ENCODE measurements around the gene IGSF1.

The IGSF1 gene

GRCh38 chrX:131288738-131289511, at the start of gene IGSF1:
TSS of gene IGSF1 (minus strand) at chrX:131289306. CDS start at chrX:131286674, 2,632 bp downstream.
- DNase-seq (no peak), ATAC-seq (no peak)

DNA sequence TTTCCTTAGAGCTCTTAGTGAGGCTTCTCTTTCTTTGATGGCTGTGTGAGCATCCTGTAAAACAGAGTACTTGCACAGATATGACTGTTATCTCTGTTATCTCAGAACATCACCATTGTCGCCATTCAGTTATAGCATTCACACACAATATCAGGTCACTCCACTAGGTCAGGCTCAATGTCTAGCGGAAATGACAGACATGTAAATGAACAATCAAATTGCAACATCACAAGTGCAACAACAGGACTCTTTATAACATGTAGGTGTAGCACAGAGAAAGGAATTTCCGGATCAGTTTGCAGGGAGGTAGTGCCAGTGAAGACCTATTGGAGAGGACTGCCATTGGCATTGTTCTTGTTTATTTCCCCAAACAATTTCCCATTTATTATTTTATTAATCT, 43.2 kb upstream of the IGSF1 start:
- DNase-seq (no peak), ATAC-seq (no peak)

- no peak for ATAC-seq
Measured at GRCh38 chrX:131331152-131331551, 42.0 kb upstream of the IGSF1 start.

DNA sequence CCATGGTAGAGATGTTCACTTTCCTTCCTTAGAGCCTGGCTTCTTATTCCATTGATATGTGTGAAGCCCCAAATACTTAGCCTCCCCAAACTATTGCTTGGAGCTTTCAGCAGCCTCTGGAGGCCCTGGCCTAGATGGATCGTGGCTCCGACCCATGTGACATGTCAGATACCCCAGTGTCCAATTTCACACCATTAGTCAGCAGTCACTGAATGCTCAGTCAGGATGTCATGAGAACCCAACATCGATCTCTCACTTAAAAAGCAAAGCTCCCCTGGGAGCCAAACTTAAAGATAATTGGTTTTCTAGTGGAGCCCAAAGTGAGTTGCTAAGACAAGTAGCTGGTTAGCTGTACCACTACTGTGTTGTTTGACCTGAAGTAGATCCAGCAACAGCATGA, 41.6 kb upstream of the IGSF1 start:
- DNase-seq, result no peak
- ATAC-seq, result no peak

More at GRCh38 chrX:131331152-131331551, 42.0 kb upstream of the IGSF1 start:
- no peak for DNase-seq

DNA sequence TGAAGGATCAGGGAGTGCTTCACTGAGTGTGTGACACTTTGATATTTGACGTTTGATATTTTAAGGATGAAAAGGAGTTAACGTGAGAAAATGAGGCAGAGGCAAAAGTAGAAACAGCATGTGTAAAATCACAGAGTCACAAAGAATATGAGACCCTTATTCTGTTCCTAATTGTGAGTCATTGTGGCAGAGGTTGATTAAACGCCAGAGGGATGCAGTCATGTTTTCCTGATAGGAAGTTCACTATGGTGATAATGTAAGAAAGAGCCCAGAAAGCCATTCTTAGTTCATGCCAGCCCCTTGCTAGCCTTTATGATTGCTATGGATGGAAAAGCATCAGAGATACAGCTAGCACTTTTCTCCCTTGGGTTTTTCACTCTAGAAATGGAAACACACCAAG, 33.5 kb upstream of the IGSF1 start:
- DNase-seq (no peak), ATAC-seq (no peak)

DNA sequence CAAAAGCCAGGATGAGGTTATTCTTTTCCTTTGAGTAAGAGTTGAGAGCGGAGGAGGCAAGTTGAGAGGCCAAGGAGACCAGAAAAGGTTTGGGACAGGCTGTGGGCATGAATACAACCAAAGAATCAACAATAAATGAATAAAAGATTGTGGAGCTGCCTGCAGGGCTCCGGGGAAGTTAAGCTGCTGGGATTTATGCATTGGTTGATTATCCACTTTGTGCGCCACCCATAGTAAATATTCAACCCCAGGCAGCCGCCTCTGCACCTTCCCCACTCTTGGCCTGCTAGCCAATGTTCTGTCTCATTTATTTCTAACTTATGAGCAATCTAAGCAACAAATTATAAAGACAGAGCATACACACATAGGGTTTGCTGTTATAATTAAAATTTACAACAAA, 28.2 kb upstream of the IGSF1 start:
- DNase-seq, result no peak
- no peak for ATAC-seq

DNA sequence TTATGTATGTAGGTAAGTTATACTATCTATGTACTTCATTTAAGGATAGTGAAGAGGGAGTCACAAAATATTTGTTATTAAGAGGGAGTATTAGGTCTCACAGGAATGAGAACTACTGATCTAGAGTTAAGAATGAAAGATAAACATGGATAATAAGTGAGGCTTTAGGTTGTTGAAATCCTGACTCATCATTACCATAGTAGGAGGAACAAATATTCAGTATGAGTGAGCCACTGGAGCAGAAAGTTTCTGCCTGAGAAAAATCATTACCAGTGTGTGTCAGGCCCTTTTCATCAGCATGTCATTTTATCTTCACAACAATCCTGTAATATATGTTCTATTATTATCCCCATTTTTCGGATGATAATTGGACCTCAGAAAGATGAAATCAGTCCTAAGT, 27.2 kb upstream of the IGSF1 start:
- ATAC-seq (no peak), DNase-seq (no peak)

- DNase-seq, result no peak
- no peak for ATAC-seq
Measured at GRCh38 chrX:131308980-131309379, 19.9 kb upstream of the IGSF1 start.

DNA sequence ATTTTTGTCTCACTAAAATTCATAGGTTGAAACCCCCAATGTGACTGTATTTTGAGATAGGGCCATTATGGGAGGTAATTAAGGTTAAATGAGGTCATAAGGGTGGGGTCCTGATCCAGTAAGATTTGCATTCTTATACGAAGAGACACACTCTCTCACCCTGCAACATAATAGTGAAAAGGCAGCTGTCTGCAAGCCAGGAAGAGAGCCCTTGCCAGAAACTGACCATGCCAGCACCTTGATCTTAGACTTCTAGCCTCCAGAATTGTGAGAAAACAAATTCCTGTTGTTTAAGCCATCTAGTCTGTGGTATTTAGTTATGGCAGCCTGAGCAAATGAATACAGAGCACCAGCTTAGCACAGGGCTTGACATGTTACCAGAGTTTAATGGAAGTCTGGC, 17.5 kb upstream of the IGSF1 start:
- DNase-seq (no peak), ATAC-seq (no peak)

GRCh38 chrX:131305926-131306325, 16.8 kb upstream of the IGSF1 start:
- DNase-seq (no peak), ATAC-seq (no peak)

GRCh38 chrX:131302701-131303100, 13.6 kb upstream of the IGSF1 start:
- ATAC-seq, result no peak
- DNase-seq, result no peak

- DNase-seq (no peak), ATAC-seq (no peak)
Measured at GRCh38 chrX:131301155-131301554, 12.0 kb upstream of the IGSF1 start.

- DNase-seq (no peak), ATAC-seq (no peak)
Measured at GRCh38 chrX:131298846-131299245, 9.7 kb upstream of the IGSF1 start.

DNA sequence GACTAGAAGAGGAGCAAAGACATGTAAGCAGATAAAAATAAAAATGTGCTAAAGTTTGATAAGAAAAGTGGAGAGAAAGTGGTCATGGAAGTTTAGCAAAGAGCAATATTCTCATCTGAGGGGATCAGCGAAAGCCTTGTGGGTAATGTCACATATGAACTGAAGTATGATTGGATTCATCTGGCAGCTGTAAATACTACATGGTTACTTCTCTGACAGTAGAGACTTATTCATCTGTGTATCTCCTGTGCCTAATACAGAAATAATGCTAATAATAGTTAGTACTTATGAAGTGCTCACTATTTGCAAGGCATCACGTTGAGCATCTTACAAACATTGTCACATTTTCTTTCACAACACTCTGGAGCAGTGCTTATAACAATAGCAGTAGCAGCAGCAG, 8.9 kb upstream of the IGSF1 start:
- DNase-seq (no peak), ATAC-seq (no peak)

- ATAC-seq (no peak), DNase-seq (no peak)
Measured at GRCh38 chrX:131289527-131289926, 421 bp upstream of the IGSF1 start.

GRCh38 chrX:131288188-131288587, 918 bp downstream of the IGSF1 start:
- DNase-seq (no peak), ATAC-seq (no peak)

- no peak for ATAC-seq
- no peak for DNase-seq
Measured at GRCh38 chrX:131287560-131288179, 1.4 kb downstream of the IGSF1 start.

GRCh38 chrX:131279617-131280016, 9.5 kb downstream of the IGSF1 start:
- no peak for DNase-seq
- no peak for ATAC-seq

DNA sequence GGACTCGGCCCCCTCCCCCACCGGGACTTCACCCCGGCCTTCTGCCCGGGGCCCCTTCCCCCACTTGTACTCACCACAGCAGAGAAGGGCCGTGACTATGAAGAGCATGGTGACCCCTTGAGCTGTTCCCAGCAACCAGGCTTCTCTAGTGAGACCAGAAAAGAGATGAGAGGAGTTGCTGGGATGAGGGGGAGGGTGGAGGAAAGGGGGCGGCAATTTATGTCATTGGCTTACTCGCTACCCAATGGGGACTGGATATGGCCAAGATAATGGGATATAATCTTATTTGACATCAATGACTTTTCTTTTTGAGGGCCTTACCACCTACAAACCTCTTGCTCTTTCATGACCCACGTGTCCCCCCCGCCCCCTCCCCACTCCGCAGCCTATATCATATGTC, 9.9 kb downstream of the IGSF1 start:
- DNase-seq (no peak), ATAC-seq (no peak)

DNA sequence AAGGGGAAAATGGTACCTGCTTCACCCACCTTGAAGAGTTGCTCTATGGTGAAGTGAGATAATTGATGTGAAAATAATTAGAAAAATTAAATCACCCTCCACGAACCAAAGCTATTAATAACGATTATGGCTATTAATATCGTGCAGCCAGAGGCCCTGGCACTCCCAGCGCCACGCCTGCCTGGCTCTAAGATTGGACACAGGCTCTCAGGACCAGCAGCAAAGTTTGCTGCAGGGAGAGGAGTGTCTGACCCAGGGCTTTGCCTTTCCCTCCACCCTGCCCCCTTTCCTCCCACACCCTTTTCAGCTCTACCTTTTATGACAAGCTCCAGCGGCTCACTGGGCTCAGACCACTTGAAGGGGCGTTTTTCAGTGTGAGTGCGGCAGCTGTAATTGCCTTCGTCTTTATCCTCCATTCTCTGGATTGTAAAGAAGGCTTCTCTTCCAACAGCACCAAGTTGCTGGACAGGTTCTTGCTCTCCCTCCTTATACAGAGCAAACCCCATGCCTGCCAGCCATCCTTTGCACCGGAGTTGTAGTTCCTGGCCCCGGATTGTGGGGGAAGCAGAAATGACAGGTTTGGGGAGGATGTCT, 11.5 kb downstream of the IGSF1 start:
- no peak for ATAC-seq
- DNase-seq, result no peak

DNA sequence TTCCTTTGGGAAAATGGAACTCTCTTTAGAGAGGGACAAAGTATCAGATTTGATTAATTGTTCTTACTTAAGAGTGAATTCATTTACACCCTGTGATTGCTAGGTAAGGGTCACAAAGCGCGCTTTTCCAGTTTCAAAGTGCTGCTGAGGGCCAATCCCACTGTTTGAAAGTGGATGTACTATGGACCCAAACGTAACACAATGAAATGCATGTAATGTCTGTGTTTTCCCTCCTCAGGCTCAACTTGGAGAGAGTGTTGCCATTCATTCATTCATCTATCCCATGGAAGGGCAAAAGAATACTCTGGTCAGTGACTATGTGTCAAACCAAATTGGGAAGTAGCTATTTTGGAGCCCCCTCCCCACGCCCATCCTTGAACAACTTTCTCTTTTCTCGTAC, 16.1 kb downstream of the IGSF1 start:
- DNase-seq (no peak), ATAC-seq (no peak)

DNA sequence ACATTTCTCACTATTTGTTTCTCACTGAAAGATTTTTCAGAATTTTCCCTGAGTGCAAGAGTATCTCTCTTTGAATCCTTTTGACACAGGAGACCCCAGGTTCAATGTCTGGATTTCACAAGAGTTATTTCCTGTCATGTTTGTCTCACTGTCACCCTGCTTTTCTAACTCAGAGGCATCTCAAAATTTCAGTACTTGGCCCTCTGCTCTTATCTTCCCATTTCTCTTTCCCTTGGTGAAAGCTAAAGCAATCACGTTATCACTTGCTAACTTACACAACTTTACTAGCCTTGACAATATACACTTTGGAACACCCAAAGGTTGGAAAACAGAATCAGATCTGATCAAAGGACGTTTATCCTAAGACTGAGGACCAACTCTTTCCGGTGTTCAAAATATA, 17.3 kb downstream of the IGSF1 start:
- DNase-seq (no peak), ATAC-seq (no peak)

- DNase-seq, result no peak
Measured at GRCh38 chrX:131271274-131271673, 17.8 kb downstream of the IGSF1 start.

DNA sequence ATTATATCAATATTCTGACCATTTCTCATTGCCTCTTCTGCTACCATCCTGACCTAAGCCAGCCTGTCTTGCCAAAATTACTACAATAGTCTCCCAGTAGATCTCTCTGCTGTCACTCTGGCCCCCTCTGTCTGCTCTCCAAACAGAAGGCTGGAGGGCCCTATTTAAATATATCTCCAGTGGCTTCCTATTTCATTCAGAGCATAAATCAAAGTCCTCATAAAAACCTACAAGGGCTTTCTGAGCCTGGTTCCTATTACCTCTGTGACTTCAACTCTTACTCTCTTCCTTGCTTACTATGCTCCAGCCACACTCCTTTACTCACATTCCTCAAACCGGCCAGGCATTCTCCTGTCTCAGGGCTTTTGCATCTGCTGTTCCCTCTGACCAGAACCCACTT, 19.0 kb downstream of the IGSF1 start:
- ATAC-seq, result no peak

More at GRCh38 chrX:131271274-131271673, 17.8 kb downstream of the IGSF1 start:
- no peak for ATAC-seq

More for the DNA sequence above, 19.0 kb downstream of the IGSF1 start:
- no peak for DNase-seq
